Fibroblast of lung (primary cell): ENCODE measurements around the gene ABCC5. TPM values are rescaled to one million over a fixed set of nuclear protein-coding genes. Genes with fewer than 3 reads are reported as not detected.
"Not testable (repeated sequence)": the region's sequence is repeated elsewhere in the genome, so short reads cannot be mapped to it uniquely, and the experiment has no call there.

Experiments used
- DNase-seq, 2 donors: peaks; one replicate each; pipeline versions ENCODE4 v3.0.0 to v3.0.0-alpha.2; 2010; ENCODE audit warnings: low read depth in 2 of 2
- H2AFZ ChIP-seq: 2 replicates; pipeline ENCODE4 v1.5.1; 2012; ENCODE audit warnings: low read length, control low read depth, inconsistent platforms
- H3K27ac ChIP-seq: 2 replicates; pipeline ENCODE4 v1.5.1; 2011; ENCODE audit warnings: low read length, control low read depth; ENCODE audit not compliant: insufficient read depth
- H3K27me3 ChIP-seq: 2 replicates; pipeline ENCODE4 v1.5.1; 2011; ENCODE audit warnings: mild to moderate bottlenecking, low read length; ENCODE audit not compliant: control insufficient read depth, insufficient read depth
- H3K36me3 ChIP-seq: 2 replicates; pipeline ENCODE4 v1.5.1; 2011; ENCODE audit warnings: low read length; ENCODE audit not compliant: control insufficient read depth, insufficient read depth
- H3K4me1 ChIP-seq: 2 replicates; pipeline ENCODE4 v1.5.1; 2011; ENCODE audit warnings: low read length; ENCODE audit not compliant: control insufficient read depth, insufficient read depth; ENCODE audit errors: extremely low read depth
- H3K4me2 ChIP-seq: 2 replicates; pipeline ENCODE4 v1.5.1; 2011; ENCODE audit warnings: low read length, control low read depth; ENCODE audit not compliant: insufficient read depth; ENCODE audit errors: extremely low read depth
- H3K4me3 ChIP-seq, 4 experiments: fragments of 200-600 bp in 1 of 4; sonication (generic) in 1 of 4; replicated peaks in 1 of 4; 2 replicates each; pipeline ENCODE4 v1.5.1; 2011 to 2016; ENCODE audit warnings: low read length in 4 of 4, low read depth in 3 of 4, mild to moderate bottlenecking in 3 of 4, control low read depth in 2 of 4, inconsistent platforms in 1 of 4, mixed read lengths in 1 of 4; ENCODE audit not compliant: insufficient read depth in 1 of 4; ENCODE audit errors: control extremely low read depth in 1 of 4
- H3K79me2 ChIP-seq: 2 replicates; pipeline ENCODE4 v1.5.1; 2012; ENCODE audit warnings: mild to moderate bottlenecking, low read length, inconsistent platforms; ENCODE audit not compliant: control insufficient read depth, insufficient read depth
- H3K9ac ChIP-seq: 2 replicates; pipeline ENCODE4 v1.5.1; 2011; ENCODE audit warnings: mild to moderate bottlenecking, low read length, control low read depth; ENCODE audit not compliant: insufficient read depth
- H3K9me3 ChIP-seq: 2 replicates; pipeline ENCODE4 v1.5.1; 2012; ENCODE audit warnings: low read depth, low read length; ENCODE audit not compliant: control insufficient read depth, insufficient read depth
- H4K20me1 ChIP-seq: 2 replicates; pipeline ENCODE4 v1.5.1; 2011; ENCODE audit warnings: low read length; ENCODE audit not compliant: control insufficient read depth, insufficient read depth; ENCODE audit errors: extremely low read depth
- EZH2 ChIP-seq: IDR thresholded peaks from 2 replicates; pipeline ENCODE4 v1.5.1; 2012; ENCODE audit warnings: low read length, control low read depth, mild to moderate bottlenecking; ENCODE audit errors: missing control alignments
- polyA plus RNA-seq, 2 donors: library from polyadenylated mRNA; depleted of rRNA in 1 of 2; stranded (reverse) in 1 of 2; unstranded in 1 of 2; fragments of >200 nt; gene quantifications; 2 replicates each; pipeline ENCODE4 v1.2.1, GENCODE V29; 2011 to 2012; ENCODE audit warnings: missing spikeins in 1 of 2
- total RNA-seq: library from RNA; depleted of rRNA; stranded (reverse); fragments of >200 nt; gene quantifications from 2 replicates; pipeline ENCODE4 v1.2.1, GENCODE V29; 2014
- TF ChIP-seq, protein P1 (sequence below), 2 donors: IDR thresholded peaks in 1 of 2; conservative IDR thresholded peaks in 1 of 2; 1 replicate in 1 of 2; 2 replicates in 1 of 2; pipeline ENCODE4 v1.5.1; 2011 to 2012; ENCODE audit warnings: low read length in 2 of 2, control low read depth in 1 of 2, inconsistent platforms in 1 of 2, low read depth in 1 of 2, mild to moderate bottlenecking in 1 of 2

Gene ABCC5
- total and polyA plus RNA-seq, 2 donors (not counting 1 experiment from before 2014, with no cell fraction given): 13.2 to 18.8 TPM

DNA sequence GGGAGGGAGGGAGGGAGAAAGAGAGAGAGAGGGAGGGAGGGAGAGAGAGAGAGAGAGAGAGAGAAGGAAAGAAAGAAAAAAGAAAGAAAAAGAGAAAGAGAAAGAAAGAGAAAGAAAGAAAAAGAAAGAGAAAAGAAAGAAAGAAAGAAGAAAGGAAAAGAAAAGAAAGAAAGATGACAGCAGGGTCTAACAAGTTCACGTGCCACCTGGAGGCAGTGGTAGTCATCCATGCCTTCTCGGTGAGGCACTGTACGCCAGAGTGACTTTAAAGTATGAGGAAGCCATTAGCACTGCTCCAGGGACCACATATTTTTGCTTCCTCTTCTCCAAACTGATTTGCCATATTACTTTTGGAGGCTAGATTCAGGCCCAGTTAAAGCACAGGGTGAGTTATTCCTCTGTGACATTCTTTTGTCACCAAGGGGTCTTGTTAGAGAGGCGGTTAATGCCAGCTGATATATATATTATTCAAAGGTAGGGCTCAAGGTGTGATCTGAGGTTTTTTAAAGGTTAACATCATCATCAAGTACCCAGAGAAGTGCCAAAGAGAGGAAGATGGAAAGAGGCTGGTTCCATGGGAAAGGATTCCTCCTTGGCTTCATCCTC lies 13.6 kb upstream of the ABCC5 start, which contains the start of gene HTR3D:
TSS of gene HTR3D (plus strand) at position 556 of the 606 bp plus-strand sequence. CDS start at position 556, 0 bp downstream.
- Histone ChIP-seq H4K20me1 (no peaks in the 10 kb centered on the region), H3K36me3 (no peaks in the 10 kb centered on the region), H3K4me3 (no peak within 1 kb of the TSS), H3K4me1 (no peaks in the 10 kb centered on the region), H3K9ac (no peak within 1 kb of the TSS), H3K79me2 (no peaks in the 10 kb centered on the region), H2AFZ (no peak within 1 kb of the TSS), H3K27ac (no peak within 1 kb of the TSS), H3K4me2 (no peak within 1 kb of the TSS), H3K9me3 (no peaks in the 10 kb centered on the region), H3K27me3 (peaks cover 4% of the 10 kb centered on the region)
- no peak for DNase-seq
- TF ChIP-seq EZH2: no peak
- TF ChIP-seq, protein P1, sequence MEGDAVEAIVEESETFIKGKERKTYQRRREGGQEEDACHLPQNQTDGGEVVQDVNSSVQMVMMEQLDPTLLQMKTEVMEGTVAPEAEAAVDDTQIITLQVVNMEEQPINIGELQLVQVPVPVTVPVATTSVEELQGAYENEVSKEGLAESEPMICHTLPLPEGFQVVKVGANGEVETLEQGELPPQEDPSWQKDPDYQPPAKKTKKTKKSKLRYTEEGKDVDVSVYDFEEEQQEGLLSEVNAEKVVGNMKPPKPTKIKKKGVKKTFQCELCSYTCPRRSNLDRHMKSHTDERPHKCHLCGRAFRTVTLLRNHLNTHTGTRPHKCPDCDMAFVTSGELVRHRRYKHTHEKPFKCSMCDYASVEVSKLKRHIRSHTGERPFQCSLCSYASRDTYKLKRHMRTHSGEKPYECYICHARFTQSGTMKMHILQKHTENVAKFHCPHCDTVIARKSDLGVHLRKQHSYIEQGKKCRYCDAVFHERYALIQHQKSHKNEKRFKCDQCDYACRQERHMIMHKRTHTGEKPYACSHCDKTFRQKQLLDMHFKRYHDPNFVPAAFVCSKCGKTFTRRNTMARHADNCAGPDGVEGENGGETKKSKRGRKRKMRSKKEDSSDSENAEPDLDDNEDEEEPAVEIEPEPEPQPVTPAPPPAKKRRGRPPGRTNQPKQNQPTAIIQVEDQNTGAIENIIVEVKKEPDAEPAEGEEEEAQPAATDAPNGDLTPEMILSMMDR (conservative IDR thresholded peaks at IDR 0.05 in 1 of 2, IDR thresholded peaks at IDR 0.05 in 1 of 2; ENCODE audit: low read depth in 1 of 2, low read length in 2 of 2): no peak

DNA sequence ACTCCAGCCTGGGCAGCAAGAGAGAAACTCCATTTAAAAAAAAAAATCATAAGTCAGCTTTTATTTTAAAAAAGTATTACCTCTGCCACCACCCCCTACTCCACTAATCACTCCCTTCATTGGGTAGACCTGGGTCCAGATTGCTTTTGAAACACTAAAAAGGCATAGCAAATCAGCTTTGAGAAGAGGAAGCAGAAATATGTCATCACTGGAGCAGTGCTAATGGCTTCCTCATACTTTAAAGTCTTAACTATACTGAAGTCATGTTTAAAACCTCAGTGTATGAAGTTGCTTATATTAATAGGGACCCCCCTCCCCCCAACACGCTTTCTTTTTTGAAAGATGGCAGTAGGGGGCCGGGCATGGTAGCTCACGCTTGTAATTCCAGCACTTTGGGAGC lies 12.9 kb upstream of the ABCC5 start:
- H3K79me2 ChIP-seq: no peaks in the 10 kb centered on the region
- H2AFZ ChIP-seq: no peak overlapping the region
- no peak overlapping the region for H3K4me2 ChIP-seq
- no peaks in the 10 kb centered on the region for H3K9me3 ChIP-seq
- TF ChIP-seq, protein P1 (conservative IDR thresholded peaks at IDR 0.05 in 1 of 2, IDR thresholded peaks at IDR 0.05 in 1 of 2; ENCODE audit: low read depth in 1 of 2, low read length in 2 of 2): no peak
- TF ChIP-seq EZH2: no peak
- no peak overlapping the region for H3K9ac ChIP-seq
- no peaks in the 10 kb centered on the region for H3K4me1 ChIP-seq
- H3K27ac ChIP-seq: no peak overlapping the region
- H3K27me3 ChIP-seq: peaks cover 4% of the 10 kb centered on the region
- DNase-seq: no peak
- H3K36me3 ChIP-seq: no peaks in the 10 kb centered on the region
- H3K4me3 ChIP-seq: no peak overlapping the region
- no peaks in the 10 kb centered on the region for H4K20me1 ChIP-seq

DNA sequence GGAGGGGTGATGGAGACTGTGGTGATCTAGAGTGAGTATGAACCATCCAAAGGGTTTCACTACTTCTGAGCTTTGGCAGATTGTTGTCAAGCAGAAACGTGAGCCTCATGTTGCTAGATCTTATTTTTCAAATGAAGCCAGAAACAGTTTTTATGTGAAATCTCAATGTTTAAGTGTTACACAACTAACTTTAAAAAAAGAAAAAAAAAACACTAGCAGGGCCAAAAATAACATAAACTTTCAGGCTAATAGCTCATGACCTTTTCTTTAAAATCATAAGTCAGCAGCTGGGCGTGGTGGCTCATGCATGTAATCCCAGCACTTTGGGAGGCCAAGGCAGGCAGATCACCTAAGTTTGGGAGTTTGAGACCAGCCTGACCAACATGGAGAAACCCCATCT lies 11.8 kb upstream of the ABCC5 start:
- DNase-seq: peak in 1 of 2 donors; percentile 7
- Histone ChIP-seq H3K79me2 (no peaks in the 10 kb centered on the region), H3K9ac (no peak overlapping the region)

DNA sequence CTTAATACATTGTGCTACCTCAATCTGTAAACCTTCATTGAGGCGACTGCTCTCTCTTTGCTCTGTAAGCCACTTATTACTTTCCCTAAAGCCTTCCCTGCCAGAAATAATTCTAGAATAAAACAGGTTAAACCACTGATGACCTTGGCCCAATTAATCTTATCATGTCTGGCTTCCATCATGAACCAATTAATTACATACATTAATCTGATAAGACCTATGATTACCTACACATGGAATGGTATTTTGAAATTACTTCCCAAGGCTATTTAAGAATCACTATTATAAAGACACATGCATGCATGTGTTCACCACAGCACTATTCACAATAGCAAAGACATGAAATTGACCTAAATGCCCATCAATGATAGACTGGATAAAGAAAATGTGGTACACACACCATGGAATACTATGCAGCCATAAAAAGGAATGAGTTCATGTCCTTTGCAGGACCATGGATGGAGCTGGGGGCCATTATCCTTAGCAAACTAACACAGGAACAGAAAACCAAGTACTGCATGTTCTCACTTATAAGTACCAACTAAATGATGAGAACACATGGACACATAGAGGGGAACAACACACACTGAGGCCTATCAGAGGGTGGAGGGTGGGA lies 10.7 kb upstream of the ABCC5 start:
- DNase-seq, H3K4me3 ChIP-seq, H4K20me1 ChIP-seq, H3K27ac ChIP-seq, H3K4me1 ChIP-seq, H2AFZ ChIP-seq, H3K4me2 ChIP-seq, H3K9ac ChIP-seq, H3K9me3 ChIP-seq, H3K36me3 ChIP-seq, H3K79me2 ChIP-seq, H3K27me3 ChIP-seq: not testable (repeated sequence)

More for the DNA sequence above, 11.8 kb upstream of the ABCC5 start:
- peaks cover 4% of the 10 kb centered on the region for H3K27me3 ChIP-seq
- no peak overlapping the region for H3K4me2 ChIP-seq
- no peak for TF ChIP-seq EZH2
- TF ChIP-seq, protein P1 (conservative IDR thresholded peaks at IDR 0.05 in 1 of 2, IDR thresholded peaks at IDR 0.05 in 1 of 2; ENCODE audit: low read depth in 1 of 2, low read length in 2 of 2): no peak
- no peaks in the 10 kb centered on the region for H3K4me1 ChIP-seq
- H3K4me3 ChIP-seq: no peak overlapping the region
- H2AFZ ChIP-seq: no peak overlapping the region
- H3K36me3 ChIP-seq: no peaks in the 10 kb centered on the region
- no peaks in the 10 kb centered on the region for H4K20me1 ChIP-seq
- H3K27ac ChIP-seq: no peak overlapping the region
- H3K9me3 ChIP-seq: no peaks in the 10 kb centered on the region
